CD14-positive monocyte (primary cell): ENCODE data around the gene CES2. TPM values are rescaled to one million over a fixed set of nuclear protein-coding genes. Genes with fewer than 3 reads are reported as not detected.

Experiments
- DNase-seq, 3 donors: peaks; one replicate each; pipeline ENCODE4 v3.0.0-alpha.2; 2011 to 2022
- H2AFZ ChIP-seq: 2 replicates; pipeline ENCODE4 v1.6.0; 2012; ENCODE audit warnings: mild to moderate bottlenecking, low read depth, low read length, inconsistent platforms; ENCODE audit not compliant: insufficient read depth, poor library complexity, severe bottlenecking
- H3K27ac ChIP-seq, 2 donors: 1 replicate in 1 of 2; 2 replicates in 1 of 2; pipeline ENCODE4 v1.5.1; 2012 to 2013; ENCODE audit warnings: low read length in 2 of 2, control low read depth in 1 of 2, inconsistent platforms in 1 of 2, low read depth in 1 of 2, mild to moderate bottlenecking in 1 of 2
- H3K27me3 ChIP-seq, 2 donors: one replicate each; pipeline versions ENCODE4 v1.6.0 to v1.6.1; 2011 to 2013; ENCODE audit warnings: low read length in 2 of 2; ENCODE audit not compliant: control insufficient read depth in 2 of 2, insufficient read depth in 2 of 2
- H3K36me3 ChIP-seq, 2 donors: replicated peaks in 1 of 2; 1 replicate in 1 of 2; 2 replicates in 1 of 2; pipeline versions ENCODE4 v1.5.1 to v1.6.1; 2012 to 2013; ENCODE audit warnings: low read length in 2 of 2, control low read depth in 1 of 2, inconsistent platforms in 1 of 2, mild to moderate bottlenecking in 1 of 2; ENCODE audit not compliant: insufficient read depth in 2 of 2, control insufficient read depth in 1 of 2
- H3K4me1 ChIP-seq, 2 donors: 1 replicate in 1 of 2; 2 replicates in 1 of 2; pipeline versions ENCODE4 v1.5.1 to v1.6.1; 2012 to 2013; ENCODE audit warnings: low read length in 2 of 2, control low read depth in 1 of 2, inconsistent platforms in 1 of 2, mild to moderate bottlenecking in 1 of 2, moderate library complexity in 1 of 2; ENCODE audit not compliant: insufficient read depth in 2 of 2, control insufficient read depth in 1 of 2
- H3K4me2 ChIP-seq: replicated peaks from 2 replicates; pipeline ENCODE3; 2012; ENCODE audit warnings: low read length, moderate library complexity, mild to moderate bottlenecking; ENCODE audit not compliant: poor library complexity, severe bottlenecking; ENCODE audit errors: extremely low read depth
- H3K4me3 ChIP-seq, 3 experiments: fragments of 200-600 bp in 1 of 3; sonication (generic) in 1 of 3; replicated peaks in 1 of 3; 1 replicate in 2 of 3; 2 replicates in 1 of 3; pipeline ENCODE4 v1.5.1; 2011 to 2013; ENCODE audit warnings: low read length in 3 of 3, mild to moderate bottlenecking in 3 of 3, control low read depth in 2 of 3, low read depth in 2 of 3, inconsistent platforms in 1 of 3, moderate library complexity in 1 of 3
- H3K79me2 ChIP-seq: 2 replicates; pipeline ENCODE4 v1.6.0; 2012; ENCODE audit warnings: mild to moderate bottlenecking, control low read depth, inconsistent platforms, low read length, moderate library complexity; ENCODE audit not compliant: insufficient read depth
- H3K9ac ChIP-seq: 2 replicates; pipeline ENCODE4 v1.6.0; 2017; ENCODE audit warnings: low read length, mild to moderate bottlenecking; ENCODE audit not compliant: insufficient read depth, poor library complexity, severe bottlenecking
- H3K9me3 ChIP-seq, 2 donors: replicated peaks in 1 of 2; 1 replicate in 1 of 2; 2 replicates in 1 of 2; pipeline versions ENCODE4 v1.5.1 to v1.6.1; 2012 to 2013; ENCODE audit warnings: low read length in 2 of 2, control low read depth in 1 of 2; ENCODE audit not compliant: control insufficient read depth in 1 of 2, insufficient read depth in 1 of 2
- H4K20me1 ChIP-seq: 2 replicates; pipeline ENCODE4 v1.6.0; 2012; ENCODE audit warnings: mild to moderate bottlenecking, low read length, control low read depth, moderate library complexity; ENCODE audit not compliant: insufficient read depth
- H3K27ac Mint-ChIP-seq, 7 donors: one replicate each; pipeline ENCODE4 v1.8.0; 2020; ENCODE audit warnings: mild to moderate bottlenecking in 7 of 7, mixed read lengths in 7 of 7, moderate library complexity in 6 of 7, inconsistent platforms in 2 of 7
- H3K27me3 Mint-ChIP-seq, 3 donors: one replicate each; pipeline ENCODE4 v1.8.0; 2021 to 2022; ENCODE audit warnings: low read depth in 3 of 3, mild to moderate bottlenecking in 3 of 3, mixed read lengths in 3 of 3, moderate library complexity in 3 of 3, inconsistent platforms in 1 of 3
- H3K36me3 Mint-ChIP-seq, 2 donors: one replicate each; pipeline ENCODE4 v1.8.0; 2020; ENCODE audit warnings: mixed read lengths in 2 of 2, inconsistent platforms in 1 of 2, mild to moderate bottlenecking in 1 of 2
- H3K4me1 Mint-ChIP-seq: one replicate; pipeline ENCODE4 v1.8.0; 2020; ENCODE audit warnings: mild to moderate bottlenecking, mixed read lengths
- H3K4me3 Mint-ChIP-seq, 2 donors: one replicate each; pipeline ENCODE4 v1.8.0; 2020; ENCODE audit warnings: mild to moderate bottlenecking in 2 of 2, mixed read lengths in 2 of 2, moderate library complexity in 1 of 2
- H3K9me3 Mint-ChIP-seq, 7 donors: one replicate each; pipeline ENCODE4 v1.8.0; 2020 to 2022; ENCODE audit warnings: mixed read lengths in 7 of 7, mild to moderate bottlenecking in 6 of 7, moderate library complexity in 6 of 7, inconsistent platforms in 2 of 7
- CTCF ChIP-seq: fragments of 200-600 bp; IDR thresholded peaks from one replicate; pipeline ENCODE4 v1.8.0; 2022; ENCODE audit warnings: antibody characterized with exemption, mild to moderate bottlenecking
- WGBS: methylation state at CpG from one replicate; pipeline ENCODE4 v1.1.5; 2013; ENCODE audit warnings: missing lambda C conversion rate; ENCODE audit not compliant: insufficient coverage; 5-methylcytosine and 5-hydroxymethylcytosine counted together
- intact Hi-C, 2 donors: fragments of 100-400 bp; cut with micrococcal nuclease; formaldehyde crosslinking; loops; one replicate each; pipeline versions ENCODE4 v1.15.0 to v1.15.1; 2023
- polyA plus RNA-seq, 3 donors: library from polyadenylated mRNA; depleted of rRNA in 1 of 3; unstranded in 2 of 3; stranded (reverse) in 1 of 3; fragments of 300-500 nt in 2 of 3; fragments of >200 nt in 1 of 3; fragmentation: Illumina TruSeq in 2 of 3; gene quantifications; 1 replicate in 2 of 3; 2 replicates in 1 of 3; pipeline ENCODE4 v1.2.3, GENCODE V29; 2012 to 2021

The CES2 gene
- polyA plus RNA-seq, 3 donors, result 14.0 to 29.0 (median 23.2) TPM

GRCh38 chr16:66902648-66903543, 32.4 kb upstream of the CES2 start:
- no peak overlapping the region for H3K27ac Mint-ChIP-seq
- Histone ChIP-seq H3K79me2 (no peaks in the 10 kb centered on the region), H3K9ac (no peak overlapping the region), H3K36me3 (no peaks in the 10 kb centered on the region), H3K4me3 (no peak overlapping the region), H4K20me1 (no peaks in the 10 kb centered on the region), H3K27me3 (no peaks in the 10 kb centered on the region), H3K4me2 (no peak overlapping the region), H3K4me1 (no peaks in the 10 kb centered on the region), H3K9me3 (no peaks in the 10 kb centered on the region), H2AFZ (no peak overlapping the region), H3K27ac (no peak overlapping the region)
- no peak for TF ChIP-seq CTCF
- H3K9me3 Mint-ChIP-seq, result no peaks in the 10 kb centered on the region
- H3K4me3 Mint-ChIP-seq, result no peak overlapping the region
- H3K36me3 Mint-ChIP-seq, result no peaks in the 10 kb centered on the region
- 80% methylated on average over 6 of the region's 14 CpGs for WGBS
- peaks cover 4% of the 10 kb centered on the region for H3K4me1 Mint-ChIP-seq
- no peak for DNase-seq
- H3K27me3 Mint-ChIP-seq, result peaks cover 9 to 12% (median 11%) of the 10 kb centered on the region in 3 donors
- intact Hi-C loops, result no loop called here

- no peak for TF ChIP-seq CTCF
- Mint-ChIP-seq H3K4me3 (no peak overlapping the region), H3K9me3 (no peaks in the 10 kb centered on the region), H3K4me1 (peaks cover 4% of the 10 kb centered on the region), H3K27ac (no peak overlapping the region), H3K27me3 (peaks cover 8 to 13% (median 12%) of the 10 kb centered on the region in 3 donors), H3K36me3 (no peaks in the 10 kb centered on the region)
- Histone ChIP-seq H3K9me3 (no peaks in the 10 kb centered on the region), H3K4me3 (no peak overlapping the region), H3K36me3 (no peaks in the 10 kb centered on the region), H3K79me2 (no peaks in the 10 kb centered on the region), H3K27me3 (no peaks in the 10 kb centered on the region), H3K27ac (no peak overlapping the region), H3K9ac (no peak overlapping the region), H3K4me2 (no peak overlapping the region), H2AFZ (no peak overlapping the region), H4K20me1 (no peaks in the 10 kb centered on the region), H3K4me1 (no peaks in the 10 kb centered on the region)
- no peak for DNase-seq
- intact Hi-C loops, result no loop called here
- 94% methylated on average over 9 of the region's 11 CpGs for WGBS
Measured at GRCh38 chr16:66903544-66904427, 31.5 kb upstream of the CES2 start.
